Mucosa of descending colon (tissue), 3 donors: ENCODE results near the gene PPP4R3A. TPM values are rescaled to one million over a fixed set of nuclear protein-coding genes. Genes with fewer than 3 reads are reported as not detected.
A peak's percentile ranks its signal among the peaks of the same experiment; 100 is the strongest.

Source experiments
- ATAC-seq: fragments of 200-7000 bp; cut with Tn5 transposase; one replicate; pipeline ENCODE4 v1.9.1; 2020; ENCODE audit warnings: mild to moderate bottlenecking, moderate library complexity
- DNase-seq, 3 donors: peaks; one replicate each; pipeline ENCODE4 v3.0.0-alpha.2; 2020
- H3K36me3 ChIP-seq: fragments of 200-600 bp; one replicate; pipeline ENCODE4 v1.8.0; 2021; ENCODE audit warnings: low read depth, mild to moderate bottlenecking
- H3K4me1 ChIP-seq: fragments of 200-600 bp; one replicate; pipeline ENCODE4 v1.8.0; 2021; ENCODE audit warnings: low read depth, mild to moderate bottlenecking
- H3K4me3 ChIP-seq: fragments of 200-600 bp; one replicate; pipeline ENCODE4 v1.8.0; 2021; ENCODE audit warnings: mild to moderate bottlenecking
- H3K9me3 ChIP-seq: fragments of 200-600 bp; one replicate; pipeline ENCODE4 v1.8.0; 2021; ENCODE audit warnings: mild to moderate bottlenecking
- CTCF ChIP-seq: fragments of 200-600 bp; IDR thresholded peaks from one replicate; pipeline ENCODE4 v1.8.0; 2022; ENCODE audit warnings: antibody characterized with exemption, mild to moderate bottlenecking
- intact Hi-C, 2 donors: fragments of 100-400 bp; cut with DNase I in 1 of 2; cut with micrococcal nuclease in 1 of 2; formaldehyde crosslinking; loops; one replicate each; pipeline versions ENCODE4 v1.11.0 to v1.11.1; 2022; cut with DNase I, micrococcal nuclease
- total RNA-seq, 3 donors: library from RNA; stranded (reverse); fragmentation: NEBNext Ultra II Directional in 2 of 3; extraction: Animal tissue kit (Norgen Biotek cat#: 25700) in 2 of 3; gene quantifications; one replicate each; pipeline versions ENCODE4 v1.2.1 to v1.2.4, GENCODE V29; 2021 to 2023
- donor health status: DM: no; HTN: no; CAD: no; lungs with moderate emphysema.
- donor health status: DM: no; HTN: no; CAD: no.
- donor health status: DM: no; HTN: yes; CAD: no.

The PPP4R3A gene
- total RNA-seq, 3 donors from 2014 or later = 85.6 to 116 (median 115) TPM

DNA sequence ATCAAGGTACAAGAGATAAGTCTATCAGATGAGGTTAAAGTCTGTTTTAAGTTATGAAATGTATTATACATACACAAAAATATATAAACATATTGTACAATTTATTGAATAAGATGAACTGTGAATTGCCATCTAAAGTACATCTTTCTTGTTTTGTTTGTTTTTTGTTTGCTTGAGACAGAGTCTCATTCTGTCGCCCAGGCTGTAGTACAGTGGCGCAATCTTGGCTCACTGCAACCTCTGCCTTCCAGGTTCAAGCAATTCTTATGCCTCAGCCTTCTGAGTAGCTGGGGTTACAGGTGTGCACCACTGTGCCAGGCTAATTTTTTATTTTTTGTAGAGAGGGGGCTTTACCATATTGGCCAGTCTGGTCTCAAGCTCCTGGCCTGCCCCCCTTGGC, 10.0 kb upstream of the PPP4R3A start:
- Histone ChIP-seq H3K4me1 (peaks cover 3% of the 10 kb centered on the region), H3K4me3 (no peak overlapping the region), H3K9me3 (no peaks in the 10 kb centered on the region), H3K36me3 (no peaks in the 10 kb centered on the region)
- ATAC-seq = no peak
- no peak for TF ChIP-seq CTCF
- no peak for DNase-seq
- intact Hi-C loops = no loop called here

DNA sequence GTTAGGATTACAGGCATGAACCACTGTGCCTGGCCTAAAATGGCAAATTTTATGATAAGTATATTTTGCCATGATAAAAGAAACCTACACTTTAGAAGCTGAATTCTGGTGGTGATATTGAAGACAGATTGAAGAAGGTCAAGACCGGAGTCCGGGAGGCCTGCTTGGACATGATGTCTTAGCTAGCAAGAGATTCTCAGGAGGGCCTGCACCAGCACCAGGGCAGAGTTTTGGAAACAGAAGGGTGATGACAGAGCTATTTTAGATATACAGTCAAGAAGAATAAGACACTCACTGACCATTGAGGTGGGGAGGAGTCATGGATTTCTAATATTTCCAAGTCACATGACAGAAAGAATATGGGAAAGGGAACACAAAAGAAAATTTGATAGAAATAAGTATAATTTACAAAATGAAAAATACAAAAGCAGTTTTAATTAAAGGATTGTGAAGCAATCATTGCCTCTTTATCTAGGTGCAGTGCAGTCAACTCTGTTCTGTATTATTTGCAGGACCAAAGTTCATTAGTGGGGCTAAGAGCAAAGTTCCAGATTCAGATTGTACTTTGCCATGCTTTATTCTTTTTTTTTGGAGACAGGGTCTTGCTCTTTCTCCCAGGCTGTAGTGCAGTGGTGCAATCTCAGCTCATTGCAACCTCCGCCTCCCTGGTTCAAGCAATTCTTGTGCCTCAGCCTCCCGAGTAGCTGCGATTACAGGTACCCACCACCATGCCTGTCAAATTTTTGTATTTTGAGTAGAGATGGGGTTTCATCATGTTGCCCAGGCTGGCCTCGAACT, 9.3 kb upstream of the PPP4R3A start:
- no peaks in the 10 kb centered on the region for H3K9me3 ChIP-seq
- no peaks in the 10 kb centered on the region for H3K36me3 ChIP-seq
- no peak for DNase-seq
- intact Hi-C loops = no loop called here
- TF ChIP-seq CTCF = no peak
- ATAC-seq = no peak
- H3K4me1 ChIP-seq = peaks cover 3% of the 10 kb centered on the region
- no peak overlapping the region for H3K4me3 ChIP-seq

DNA sequence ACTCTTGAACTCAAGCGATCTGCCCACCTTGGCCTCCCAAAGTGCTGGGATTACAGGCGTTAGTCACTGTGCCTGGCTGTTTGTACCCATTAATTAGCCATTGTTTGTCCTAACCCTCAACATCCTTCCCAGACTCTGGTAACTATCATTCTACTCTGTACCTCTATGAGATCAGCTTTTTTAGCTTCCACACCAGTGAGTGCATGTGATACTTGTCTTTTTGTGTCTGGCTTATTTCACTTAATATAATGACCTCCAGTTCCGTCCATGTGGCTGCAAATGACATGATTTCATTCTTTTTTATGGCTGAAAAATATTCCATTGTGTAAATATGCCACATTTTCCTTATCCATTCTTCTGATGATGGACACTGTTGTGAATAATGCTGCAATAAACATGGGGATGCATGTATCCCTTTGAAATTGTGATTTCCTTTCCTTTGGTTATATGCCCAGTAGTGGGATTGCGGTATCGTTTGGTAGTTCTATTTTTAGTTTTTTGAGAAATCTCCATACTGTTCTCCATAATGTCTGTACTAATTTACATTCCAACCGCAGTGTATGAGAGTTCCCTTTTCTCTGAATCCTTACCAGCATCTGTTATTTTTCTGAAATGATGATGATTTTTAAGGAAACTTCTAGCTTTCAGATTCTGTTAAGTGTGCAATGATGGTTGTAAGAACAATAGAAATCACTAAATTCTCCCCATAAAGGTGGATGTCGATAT, 6.7 kb upstream of the PPP4R3A start:
- intact Hi-C loops = no loop called here
- ATAC-seq (no peak), DNase-seq (no peak)
- H3K36me3 ChIP-seq = no peaks in the 10 kb centered on the region
- H3K4me3 ChIP-seq = no peak overlapping the region
- no peaks in the 10 kb centered on the region for H3K9me3 ChIP-seq
- H3K4me1 ChIP-seq = peaks cover 3% of the 10 kb centered on the region
- TF ChIP-seq CTCF = no peak

DNA sequence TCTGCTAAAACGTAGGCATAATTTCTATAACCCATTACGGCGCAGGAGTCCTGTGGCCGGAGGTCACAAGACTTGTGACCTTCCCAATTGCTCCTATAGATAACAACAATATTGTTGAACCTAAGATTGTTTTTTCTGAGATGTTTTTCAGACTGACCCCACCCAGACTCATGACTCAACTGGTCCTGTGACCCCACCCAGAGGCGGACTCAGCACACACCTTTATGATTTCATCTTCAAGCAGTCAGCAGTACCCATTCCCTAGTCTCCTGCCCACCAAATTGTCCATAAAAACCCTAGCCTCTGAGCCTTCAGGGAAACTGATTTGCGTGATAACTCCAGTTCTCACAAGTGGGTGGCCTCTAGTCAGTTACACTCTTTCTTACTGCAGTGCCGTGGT, 5.9 kb upstream of the PPP4R3A start:
- DNase-seq (peak in 1 of 3 donors; percentile 22), ATAC-seq (peak; percentile 54)
- intact Hi-C loops = no loop called here
- no peak for TF ChIP-seq CTCF
- Histone ChIP-seq H3K4me3 (no peak overlapping the region), H3K36me3 (no peaks in the 10 kb centered on the region), H3K4me1 (peaks cover 3% of the 10 kb centered on the region), H3K9me3 (no peaks in the 10 kb centered on the region)

DNA sequence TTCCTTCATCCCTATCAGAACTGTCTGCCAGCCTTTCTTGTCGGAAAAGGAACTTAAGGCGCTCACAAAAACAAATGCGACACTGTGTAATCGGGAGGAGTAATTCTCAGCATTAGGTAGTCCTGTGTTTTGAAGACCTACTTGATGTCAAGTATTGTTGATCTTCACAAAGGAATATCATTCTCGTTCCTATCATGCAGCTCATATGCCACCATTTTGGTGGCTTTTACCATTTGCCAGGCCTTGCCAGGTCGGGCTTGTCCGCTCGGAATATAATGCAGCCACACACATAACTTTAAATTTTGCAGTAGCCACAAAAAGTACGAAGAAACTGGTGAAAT, 903 bp upstream of the PPP4R3A start:
- no peak for ATAC-seq
- DNase-seq = no peak
- H3K4me3 ChIP-seq = peak overlapping the region; percentile 96
- peaks cover 13% of the 10 kb centered on the region for H3K4me1 ChIP-seq
- H3K36me3 ChIP-seq = no peaks in the 10 kb centered on the region
- no peaks in the 10 kb centered on the region for H3K9me3 ChIP-seq
- TF ChIP-seq CTCF = no peak
- intact Hi-C loops = no loop called here
